ENCODE data around the gene CLEC16A.

DNA sequence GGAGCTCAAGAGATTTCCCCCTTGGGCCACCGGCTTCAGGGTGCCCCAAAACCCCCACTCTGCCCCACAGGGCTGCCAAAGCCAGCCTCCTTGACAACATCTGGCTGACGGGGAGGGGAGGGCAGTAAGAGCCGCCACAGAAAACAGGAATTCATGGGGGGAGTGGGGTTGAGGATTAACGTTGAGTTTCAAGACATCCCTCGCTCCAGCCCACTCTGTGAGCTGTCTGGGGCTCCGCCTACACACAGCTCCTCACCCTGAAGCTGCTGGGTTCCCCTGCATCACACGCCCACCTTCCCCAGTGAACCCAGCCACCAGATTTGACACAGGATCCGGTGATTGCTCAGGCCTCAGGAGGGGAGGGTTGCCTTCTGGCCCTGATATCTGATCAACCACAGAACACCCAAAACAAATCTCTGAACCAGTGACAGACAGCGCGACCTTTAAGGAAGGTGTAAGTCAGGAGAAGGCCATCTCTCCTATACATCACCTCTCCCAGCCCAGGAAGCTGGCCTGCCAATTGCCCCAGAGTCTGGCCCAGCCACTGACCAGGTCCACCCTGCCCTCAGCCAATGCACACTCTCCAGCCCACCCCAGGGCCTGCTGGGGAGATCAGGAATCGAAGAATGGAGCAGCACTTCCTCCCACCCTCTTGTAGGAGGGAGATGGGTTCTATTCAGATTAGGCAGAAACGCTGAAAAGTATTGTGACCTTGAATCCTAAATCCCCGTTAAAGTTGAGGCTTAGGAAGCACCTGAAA, 132.1 kb downstream of the CLEC16A start:
- TF ChIP-seq, protein P1, sequence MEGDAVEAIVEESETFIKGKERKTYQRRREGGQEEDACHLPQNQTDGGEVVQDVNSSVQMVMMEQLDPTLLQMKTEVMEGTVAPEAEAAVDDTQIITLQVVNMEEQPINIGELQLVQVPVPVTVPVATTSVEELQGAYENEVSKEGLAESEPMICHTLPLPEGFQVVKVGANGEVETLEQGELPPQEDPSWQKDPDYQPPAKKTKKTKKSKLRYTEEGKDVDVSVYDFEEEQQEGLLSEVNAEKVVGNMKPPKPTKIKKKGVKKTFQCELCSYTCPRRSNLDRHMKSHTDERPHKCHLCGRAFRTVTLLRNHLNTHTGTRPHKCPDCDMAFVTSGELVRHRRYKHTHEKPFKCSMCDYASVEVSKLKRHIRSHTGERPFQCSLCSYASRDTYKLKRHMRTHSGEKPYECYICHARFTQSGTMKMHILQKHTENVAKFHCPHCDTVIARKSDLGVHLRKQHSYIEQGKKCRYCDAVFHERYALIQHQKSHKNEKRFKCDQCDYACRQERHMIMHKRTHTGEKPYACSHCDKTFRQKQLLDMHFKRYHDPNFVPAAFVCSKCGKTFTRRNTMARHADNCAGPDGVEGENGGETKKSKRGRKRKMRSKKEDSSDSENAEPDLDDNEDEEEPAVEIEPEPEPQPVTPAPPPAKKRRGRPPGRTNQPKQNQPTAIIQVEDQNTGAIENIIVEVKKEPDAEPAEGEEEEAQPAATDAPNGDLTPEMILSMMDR (IDR thresholded peaks at IDR 0.05) = no peak
- TF ChIP-seq EZH2phosphoT487 (IDR thresholded peaks at IDR 0.05) = no peak
- no peak for TF ChIP-seq EZH2 (IDR thresholded peaks at IDR 0.05)
